K562 (cell line): ENCODE measurements around the gene GYPC. TPM values are rescaled to one million over a fixed set of nuclear protein-coding genes. Genes with fewer than 3 reads are reported as not detected.

Experiments used
- ARID4B ChIP-seq: sonication (generic); formaldehyde crosslinking; IDR thresholded peaks from 2 replicates; pipeline ENCODE4 v1.8.0; 2022; ENCODE audit warnings: mild to moderate bottlenecking, missing genetic modification reagents
- CREB3 ChIP-seq: fragments of 450-650 bp; conservative IDR thresholded peaks from 2 replicates; pipeline ENCODE4 v1.6.1; 2016; ENCODE audit warnings: missing genetic modification characterization, low read depth, mild to moderate bottlenecking, missing compliant biosample characterization, moderate library complexity
- CREM ChIP-seq: IDR thresholded peaks from 2 replicates; pipeline ENCODE4 v1.6.1; 2014; ENCODE audit warnings: antibody characterized with exemption, low read depth
- CTBP1 ChIP-seq: fragments of 450-650 bp; IDR thresholded peaks from 2 replicates; pipeline ENCODE4 v1.6.1; 2016; ENCODE audit warnings: borderline replicate concordance
- FOS ChIP-seq: IDR thresholded peaks from 3 replicates; pipeline ENCODE4 v1.6.1; 2011; ENCODE audit not compliant: insufficient read length; ENCODE audit errors: extremely low read depth
- JUND ChIP-seq, 2 experiments: IDR thresholded peaks; 2 replicates in 1 of 2; 3 replicates in 1 of 2; pipeline ENCODE4 v1.6.1; 2011; ENCODE audit warnings: borderline replicate concordance in 2 of 2, low read depth in 2 of 2, low read length in 2 of 2, improper control_type of control experiment in 1 of 2, missing biosample characterization in 1 of 2, missing genetic modification characterization in 1 of 2, missing genetic modification reagents in 1 of 2
- MEF2A ChIP-seq: IDR thresholded peaks from 2 replicates; pipeline ENCODE4 v1.6.1; 2011; ENCODE audit warnings: low read depth, mild to moderate bottlenecking, low read length, moderate library complexity; ENCODE audit not compliant: control insufficient read depth
- PML ChIP-seq: IDR thresholded peaks from 2 replicates; pipeline ENCODE4 v1.6.1; 2012; ENCODE audit warnings: low read length, inconsistent platforms
- POLR2AphosphoS5 ChIP-seq: IDR thresholded peaks from 2 replicates; pipeline ENCODE4 v1.6.1; 2011; ENCODE audit warnings: mild to moderate bottlenecking, low read depth, low read length, moderate library complexity; ENCODE audit not compliant: control insufficient read depth, insufficient read depth
- RAD51 ChIP-seq: fragments of 450-650 bp; IDR thresholded peaks from 2 replicates; pipeline ENCODE4 v1.7.1; 2016; ENCODE audit warnings: low read depth, mild to moderate bottlenecking, borderline replicate concordance
- SMARCE1 ChIP-seq: fragments of 450-650 bp; IDR thresholded peaks from 2 replicates; pipeline ENCODE4 v1.7.1; 2016; ENCODE audit warnings: mild to moderate bottlenecking
- SRSF3 ChIP-seq: fragments of 200-400 bp; formaldehyde crosslinking; IDR thresholded peaks from 2 replicates; pipeline ENCODE4 v1.6.1; 2016; ENCODE audit warnings: mild to moderate bottlenecking, low read length, moderate library complexity; ENCODE audit not compliant: insufficient read depth
- SUPT5H ChIP-seq: fragments of 450-650 bp; IDR thresholded peaks from 2 replicates; pipeline ENCODE4 v1.6.1; 2016
- polyA plus RNA-seq, 8 experiments: library from polyadenylated mRNA; depleted of rRNA in 4 of 8; stranded (reverse) in 5 of 8; unstranded in 3 of 8; fragments of >200 nt; fragmentation: Nextera tagmentation in 2 of 8; fragmentation: Illumina TruSeq in 1 of 8; extraction: Ambion mirVana in 2 of 8; extraction: Trizol in 1 of 8; gene quantifications; 2 replicates each; pipeline versions ENCODE4 v1.2.1 to v1.2.3, GENCODE V29; 2011 to 2014; ENCODE audit warnings: inconsistent platforms in 1 of 8, missing spikeins in 1 of 8
- total RNA-seq, 7 experiments: library from RNA; depleted of rRNA in 6 of 7; stranded (reverse); fragments of >200 nt in 6 of 7; fragmentation: Illumina TruSeq in 2 of 7; extraction: Trizol in 2 of 7; gene quantifications; 2 replicates each; pipeline versions ENCODE4 v1.2.1 to v1.2.3, GENCODE V29; 2011 to 2021; ENCODE audit warnings: low replicate concordance in 1 of 7
- TF ChIP-seq, protein P1 (sequence below): fragments of 450-650 bp; formaldehyde crosslinking; IDR thresholded peaks from 2 replicates; pipeline ENCODE4 v1.4.0; 2020; ENCODE audit warnings: mild to moderate bottlenecking, mixed read lengths
- TF ChIP-seq, protein P2 (sequence below), 3 experiments: fragments of 200-800 bp in 1 of 3; sonication (Bioruptor generic) in 1 of 3; sonication (generic) in 1 of 3; formaldehyde crosslinking in 1 of 3; IDR thresholded peaks; 2 replicates each; pipeline versions ENCODE4 v1.6.1 to v1.8.0; 2016 to 2022; ENCODE audit warnings: mild to moderate bottlenecking in 2 of 3, missing compliant biosample characterization in 2 of 3, missing genetic modification characterization in 2 of 3, missing genetic modification reagents in 1 of 3
- TF ChIP-seq, protein P3 (sequence below): sonication (generic); IDR thresholded peaks from 2 replicates; pipeline ENCODE4 v1.6.1; 2016

GYPC gene
- total and polyA plus RNA-seq, 9 of the 15 experiments (the other 6 are each of a cell fraction or from before 2014, with no cell fraction given) = 50.6 to 282 (median 194) TPM

DNA sequence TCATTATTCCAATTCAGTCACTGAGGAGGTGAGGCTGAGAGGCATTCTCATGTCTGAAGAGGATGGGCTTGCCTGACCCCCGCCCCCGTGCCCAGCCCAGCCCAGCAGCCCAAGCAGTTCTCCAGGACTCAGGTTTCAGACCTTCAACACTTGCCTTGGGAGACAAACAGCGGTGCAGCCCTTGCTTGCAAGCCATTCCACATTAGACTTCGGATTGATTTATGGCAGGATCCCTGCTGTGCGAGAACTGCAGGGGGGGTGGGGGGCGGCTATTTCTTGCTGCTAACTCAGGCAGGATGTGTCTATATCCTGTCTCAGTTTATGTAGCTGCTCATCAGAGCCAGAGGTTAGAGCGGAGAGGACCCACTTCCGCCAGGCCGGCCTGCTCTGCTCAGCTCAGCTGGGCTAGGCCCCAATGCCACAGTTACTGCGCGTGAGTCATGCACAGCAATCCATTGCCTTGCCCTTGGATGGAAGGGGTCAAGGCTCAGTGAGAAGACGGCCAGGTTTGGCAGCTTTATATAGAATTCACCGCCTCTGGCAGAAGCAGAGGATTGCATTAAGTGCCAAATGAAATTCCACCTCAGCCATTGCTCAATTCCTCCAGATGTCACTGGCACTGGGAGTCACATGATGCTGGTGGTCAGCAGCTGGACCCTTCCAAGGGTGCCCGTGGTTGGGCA is 1.8 kb downstream of the GYPC start (continued):
- peak; percentile 95 for TF ChIP-seq JUND (IDR thresholded peaks at IDR 0.05; ENCODE audit: borderline replicate concordance, low read depth, low read length)
- peak; percentile 89; the same call in 2 of the 3 replicates for TF ChIP-seq JUND (tag; IDR thresholded peaks at IDR 0.05; ENCODE audit: borderline replicate concordance, low read depth, low read length)
- TF ChIP-seq SRSF3 = no peak
- TF ChIP-seq ARID4B = peak; percentile 70; the same call in 1 of the 2 replicates
- TF ChIP-seq, protein P1, sequence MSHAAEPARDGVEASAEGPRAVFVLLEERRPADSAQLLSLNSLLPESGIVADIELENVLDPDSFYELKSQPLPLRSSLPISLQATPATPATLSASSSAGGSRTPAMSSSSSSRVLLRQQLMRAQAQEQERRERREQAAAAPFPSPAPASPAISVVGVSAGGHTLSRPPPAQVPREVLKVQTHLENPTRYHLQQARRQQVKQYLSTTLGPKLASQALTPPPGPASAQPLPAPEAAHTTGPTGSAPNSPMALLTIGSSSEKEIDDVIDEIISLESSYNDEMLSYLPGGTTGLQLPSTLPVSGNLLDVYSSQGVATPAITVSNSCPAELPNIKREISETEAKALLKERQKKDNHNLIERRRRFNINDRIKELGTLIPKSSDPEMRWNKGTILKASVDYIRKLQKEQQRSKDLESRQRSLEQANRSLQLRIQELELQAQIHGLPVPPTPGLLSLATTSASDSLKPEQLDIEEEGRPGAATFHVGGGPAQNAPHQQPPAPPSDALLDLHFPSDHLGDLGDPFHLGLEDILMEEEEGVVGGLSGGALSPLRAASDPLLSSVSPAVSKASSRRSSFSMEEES (CRISPR knock-in tag) = peak; percentile 53
- TF ChIP-seq CREB3 (tag) = peak; percentile 7; the same call in 1 of the 2 replicates
- peak; percentile 22; the same call in 1 of the 2 replicates for TF ChIP-seq CTBP1
- 0 out of 2 replicates have a peak, but pooled peaks have one; percentile 38 for TF ChIP-seq SUPT5H
- TF ChIP-seq CREM = peak; percentile 45; the same call in 1 of the 2 replicates
- TF ChIP-seq SMARCE1 = peak; percentile 53; the same call in 1 of the 2 replicates
- TF ChIP-seq PML = 0 out of 2 replicates have a peak, but pooled peaks have one; percentile 1
- peak; percentile 43; the same call in 1 of the 2 replicates for TF ChIP-seq RAD51
- TF ChIP-seq, protein P2, sequence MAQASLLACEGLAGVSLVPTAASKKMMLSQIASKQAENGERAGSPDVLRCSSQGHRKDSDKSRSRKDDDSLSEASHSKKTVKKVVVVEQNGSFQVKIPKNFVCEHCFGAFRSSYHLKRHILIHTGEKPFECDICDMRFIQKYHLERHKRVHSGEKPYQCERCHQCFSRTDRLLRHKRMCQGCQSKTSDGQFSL (CRISPR knock-in tag; IDR thresholded peaks at IDR 0.05) = peak; percentile 60; the same call in 1 of the 2 replicates
- TF ChIP-seq, protein P2 (tag; IDR thresholded peaks at IDR 0.05) = peak in 1 of 2 experiments; percentile 28; a peak in 1 of 4 replicates
- TF ChIP-seq POLR2AphosphoS5 = peak; percentile 69
- TF ChIP-seq, protein P3, sequence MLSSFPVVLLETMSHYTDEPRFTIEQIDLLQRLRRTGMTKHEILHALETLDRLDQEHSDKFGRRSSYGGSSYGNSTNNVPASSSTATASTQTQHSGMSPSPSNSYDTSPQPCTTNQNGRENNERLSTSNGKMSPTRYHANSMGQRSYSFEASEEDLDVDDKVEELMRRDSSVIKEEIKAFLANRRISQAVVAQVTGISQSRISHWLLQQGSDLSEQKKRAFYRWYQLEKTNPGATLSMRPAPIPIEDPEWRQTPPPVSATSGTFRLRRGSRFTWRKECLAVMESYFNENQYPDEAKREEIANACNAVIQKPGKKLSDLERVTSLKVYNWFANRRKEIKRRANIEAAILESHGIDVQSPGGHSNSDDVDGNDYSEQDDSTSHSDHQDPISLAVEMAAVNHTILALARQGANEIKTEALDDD = peak; percentile 53; the same call in 1 of the 2 replicates
- TF ChIP-seq MEF2A = no peak
- peak; percentile 37 for TF ChIP-seq FOS
